Adrenal gland (tissue), 12 donors: ENCODE measurements around the gene ELMOD3. TPM values are rescaled to one million over a fixed set of nuclear protein-coding genes. Genes with fewer than 3 reads are reported as not detected.
A peak's percentile ranks its signal among the peaks of the same experiment; 100 is the strongest.
"Not testable (repeated sequence)": the region's sequence is repeated elsewhere in the genome, so short reads cannot be mapped to it uniquely, and the experiment has no call there.

Source experiments
- DNase-seq, 7 donors: peaks; one replicate each; pipeline ENCODE4 v3.0.0-alpha.2; 2019 to 2020
- H3K27ac ChIP-seq, 5 donors: fragments of 200-600 bp; sonication (generic) in 4 of 5; 1 replicate in 3 of 5; 2 replicates in 2 of 5; pipeline versions ENCODE4 v1.5.1 to v1.8.0; 2016 to 2020; ENCODE audit warnings: mild to moderate bottlenecking in 1 of 5
- H3K27me3 ChIP-seq: fragments of 200-600 bp; 2 replicates; pipeline ENCODE4 v1.8.0; 2021
- H3K36me3 ChIP-seq, 2 donors: fragments of 200-600 bp; replicated peaks in 1 of 2; 1 replicate in 1 of 2; 2 replicates in 1 of 2; pipeline versions ENCODE4 v1.5.1 to v1.8.0; 2018 to 2022
- H3K4me1 ChIP-seq, 2 donors: fragments of 200-600 bp; replicated peaks in 1 of 2; 1 replicate in 1 of 2; 2 replicates in 1 of 2; pipeline versions ENCODE4 v1.5.1 to v1.8.0; 2018 to 2021
- H3K4me3 ChIP-seq, 4 donors: fragments of 200-600 bp; sonication (generic) in 3 of 4; one replicate each; pipeline ENCODE4 v1.5.1; 2016 to 2018
- H3K9me3 ChIP-seq, 3 donors: fragments of 200-600 bp; sonication (generic) in 1 of 3; replicated peaks in 1 of 3; 1 replicate in 2 of 3; 2 replicates in 1 of 3; pipeline versions ENCODE4 v1.5.1 to v1.8.0; 2016 to 2021
- CTCF ChIP-seq, 6 experiments: fragments of 450-650 bp in 4 of 6; fragments of 200-600 bp in 2 of 6; sonication (generic) in 1 of 6; IDR thresholded peaks; 1 replicate in 5 of 6; 2 replicates in 1 of 6; pipeline versions ENCODE4 v1.5.1 to v1.8.0; 2016 to 2021; ENCODE audit warnings: antibody characterized with exemption in 6 of 6, mild to moderate bottlenecking in 2 of 6, moderate library complexity in 1 of 6
- POLR2A ChIP-seq, 2 donors: fragments of 450-650 bp; IDR thresholded peaks; one replicate each; pipeline ENCODE4 v1.6.1; 2017; ENCODE audit warnings: antibody characterized with exemption in 2 of 2, mild to moderate bottlenecking in 2 of 2, moderate library complexity in 1 of 2
- WGBS, 4 donors: extraction: QIAGEN DNeasy Blood & Tissue Kit in 2 of 4; methylation state at CpG; one replicate each; pipeline versions ENCODE4 v1.1.5 to v1.1.7; 2013 to 2017; 5-methylcytosine and 5-hydroxymethylcytosine counted together
- intact Hi-C, 2 donors: fragments of 100-400 bp; cut with DNase I; formaldehyde crosslinking; loops; one replicate each; pipeline versions ENCODE4 v1.14.1 to v1.15.0; 2022 to 2023
- polyA plus RNA-seq, 3 donors: library from polyadenylated mRNA; stranded (reverse); fragments of 200-250 nt in 2 of 3; fragments of 350-450 nt in 1 of 3; fragmentation: Illumina TruSeq in 1 of 3; extraction: RNeasy Lipid Tissue Mini Kit (QIAGEN cat#74804) in 1 of 3; gene quantifications; one replicate each; pipeline ENCODE4 v1.2.3, GENCODE V29; 2013 to 2014
- total RNA-seq, 9 donors: library from RNA; depleted of rRNA in 4 of 9; stranded (reverse); fragments of >200 nt in 4 of 9; fragments of 120-200 nt in 1 of 9; fragmentation: NEBNext Ultra II Directional in 1 of 9; extraction: Animal tissue kit (Norgen Biotek cat#: 25700) in 1 of 9; gene quantifications; one replicate each; pipeline versions ENCODE4 v1.1.0 to v1.2.4, GENCODE V29; 2013 to 2023
- donor health status: healthy with polysubstance abuse.
- donor health status: Bipolar disorder and iron deficiency.
- donor health status: DM: yes; HTN: yes; CAD: no.
- donor health status: DM: no; HTN: no; CAD: no.
- donor health status: DM: no; HTN: no; CAD: no.
- donor health status: DM: yes; HTN: yes; CAD: no.

Gene ELMOD3
- total and polyA plus RNA-seq, 12 donors = 12.3 to 69.0 (median 27.3) TPM

DNA sequence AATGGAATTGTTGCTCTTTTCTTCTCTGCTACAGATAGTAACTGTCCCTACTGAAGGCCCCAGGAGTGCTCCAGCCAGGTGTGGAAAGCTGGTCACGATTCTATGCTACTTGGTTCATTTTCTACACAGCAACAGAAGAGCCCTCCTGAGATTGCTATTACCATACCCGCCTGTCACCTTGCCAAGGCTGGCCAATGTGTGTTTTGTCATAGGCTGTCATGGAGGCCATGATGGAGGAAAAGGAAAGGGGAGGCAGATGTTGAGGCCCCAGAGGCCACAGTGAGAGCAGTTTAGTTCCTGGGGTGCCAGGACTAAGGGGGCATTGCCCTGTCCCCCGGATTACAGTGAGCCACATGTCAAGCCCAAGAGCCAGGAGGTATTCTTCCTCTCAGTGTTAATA, 952 bp downstream of the ELMOD3 start:
- peaks cover 0 to 28% of the 10 kb centered on the region in 2 donors for H3K36me3 ChIP-seq
- peaks cover 24 to 53% of the 10 kb centered on the region in 2 donors for H3K4me1 ChIP-seq
- H3K4me3 ChIP-seq = peak overlapping the region in 2 of 4 donors; percentile 88 to 99
- H3K27ac ChIP-seq = no peak overlapping the region
- WGBS, 4 donors = 67 to 79% (median 74%) methylated on average over 2 to 3 of the region's 3 CpGs
- no peaks in the 10 kb centered on the region for H3K27me3 ChIP-seq
- H3K9me3 ChIP-seq = no peaks in the 10 kb centered on the region
- peak in 1 of 7 donors; percentile 27 for DNase-seq
- intact Hi-C loops = no loop called here
- no peak for TF ChIP-seq POLR2A (IDR thresholded peaks at IDR 0.05)
- no peak for TF ChIP-seq CTCF (IDR thresholded peaks at IDR 0.05)

- TF ChIP-seq POLR2A (IDR thresholded peaks at IDR 0.05) = no peak
- no peak for TF ChIP-seq CTCF (IDR thresholded peaks at IDR 0.05)
- H3K27ac ChIP-seq = no peak overlapping the region
- peaks cover 24 to 53% of the 10 kb centered on the region in 2 donors for H3K4me1 ChIP-seq
- H3K27me3 ChIP-seq = no peaks in the 10 kb centered on the region
- no peaks in the 10 kb centered on the region for H3K9me3 ChIP-seq
- 75 to 94% (median 86%) methylated on average over 1 to 2 of the region's 2 CpGs for whole genome bisulfite sequencing, 4 donors
- no peak overlapping the region for H3K4me3 ChIP-seq
- DNase-seq = no peak
- H3K36me3 ChIP-seq = peaks cover 0 to 21% of the 10 kb centered on the region in 2 donors
- intact Hi-C loops = no loop called here
These were observed 1.6 kb downstream of the ELMOD3 start for GRCh38 chr2:85356186-85356585.

GRCh38 chr2:85357736-85358135, 3.2 kb downstream of the ELMOD3 start:
- TF ChIP-seq CTCF (IDR thresholded peaks at IDR 0.05) (no peak), POLR2A (IDR thresholded peaks at IDR 0.05) (no peak)
- peaks cover 0 to 27% of the 10 kb centered on the region in 2 donors for H3K36me3 ChIP-seq
- H3K4me3 ChIP-seq = no peak overlapping the region
- H3K27me3 ChIP-seq = no peaks in the 10 kb centered on the region
- H3K4me1 ChIP-seq = peaks cover 19 to 45% of the 10 kb centered on the region in 2 donors
- no peak for DNase-seq
- 86 to 92% (median 89%) methylated on average over 3 of the region's 3 CpGs for WGBS, 4 donors
- H3K27ac ChIP-seq = no peak overlapping the region
- H3K9me3 ChIP-seq = no peaks in the 10 kb centered on the region
- intact Hi-C loops = no loop called here

DNA sequence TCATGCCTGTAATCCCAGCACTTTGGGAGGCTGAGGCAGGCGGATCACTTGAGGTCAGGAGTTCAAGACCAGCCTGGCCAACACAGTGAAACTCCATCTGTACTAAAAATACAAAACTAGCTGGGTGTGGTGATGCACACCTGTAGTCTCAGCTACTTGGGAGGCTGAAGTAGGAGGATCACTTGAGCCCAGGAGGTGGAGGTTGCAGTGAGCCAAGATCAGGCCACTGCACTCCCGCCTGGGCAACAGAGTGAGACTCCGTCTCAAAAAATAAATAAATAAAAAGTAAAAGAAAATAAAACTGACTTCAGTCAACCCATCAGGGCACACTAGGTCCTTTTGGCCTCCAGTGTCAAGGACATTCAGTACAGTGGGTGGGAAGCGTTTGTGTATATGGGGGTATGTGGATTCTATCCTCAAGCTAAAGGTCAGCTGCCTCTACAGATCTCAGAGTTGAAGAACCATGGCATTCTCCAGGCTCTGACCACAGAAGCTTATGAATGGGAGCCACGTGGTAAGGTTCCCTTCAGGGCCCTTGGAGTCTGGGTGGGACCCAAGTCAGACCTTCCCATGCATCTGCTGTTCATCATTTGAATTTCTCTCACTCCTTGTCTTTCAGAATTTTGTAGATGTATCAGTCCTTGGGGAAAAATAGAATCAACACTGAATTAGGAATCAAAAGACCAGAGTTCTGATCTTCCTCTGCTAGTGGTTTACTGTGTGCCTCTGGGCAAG, 8.3 kb downstream of the ELMOD3 start:
- H3K27me3 ChIP-seq, DNase-seq, H3K9me3 ChIP-seq, intact Hi-C loops, H3K4me3 ChIP-seq, H3K27ac ChIP-seq: not testable (repeated sequence)
- 84 to 94% (median 89%) methylated on average over 5 of the region's 5 CpGs for WGBS, 4 donors
- peaks cover 0 to 20% of the 10 kb centered on the region in 2 donors for H3K4me1 ChIP-seq
- H3K36me3 ChIP-seq = peaks cover 0 to 21% of the 10 kb centered on the region in 2 donors

DNA sequence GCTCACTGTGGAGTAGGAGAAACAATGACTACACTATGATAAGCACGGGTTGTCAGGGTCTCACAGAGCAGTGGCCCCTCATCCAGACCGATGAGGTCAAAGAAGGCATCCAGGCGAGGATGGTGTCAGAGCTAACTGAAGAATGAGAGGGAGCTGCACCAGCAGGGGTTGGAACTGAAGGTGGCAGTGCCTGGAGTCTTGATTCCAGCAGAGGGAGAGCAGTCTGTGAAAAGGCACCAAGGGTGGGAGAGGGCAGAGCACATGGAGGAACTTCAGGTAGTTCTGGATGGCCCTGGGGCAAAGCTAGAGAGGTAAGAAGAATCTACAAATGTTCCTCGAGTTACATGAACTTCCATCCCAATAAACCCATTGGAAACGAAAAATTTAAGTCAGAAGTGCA, 12.6 kb downstream of the ELMOD3 start:
- no peaks in the 10 kb centered on the region for H3K9me3 ChIP-seq
- H3K4me1 ChIP-seq = peaks cover 0 to 8% of the 10 kb centered on the region in 2 donors
- intact Hi-C loops = no loop called here
- TF ChIP-seq CTCF (IDR thresholded peaks at IDR 0.05) (no peak), POLR2A (IDR thresholded peaks at IDR 0.05) (no peak)
- 82 to 92% (median 86%) methylated on average over 5 of the region's 5 CpGs for WGBS, 4 donors
- H3K27ac ChIP-seq = no peak overlapping the region
- H3K36me3 ChIP-seq = peaks cover 0 to 13% of the 10 kb centered on the region in 2 donors
- H3K4me3 ChIP-seq = no peak overlapping the region
- no peak for DNase-seq
- H3K27me3 ChIP-seq = no peaks in the 10 kb centered on the region
